MM.1S (cell line): ENCODE data around the gene DUSP10.

Experiments used
- DNase-seq: peaks from one replicate; pipeline ENCODE4 v3.0.0-alpha.2; 2015
- H2AFZ ChIP-seq: fragments of 300-600 bp; sonication (generic); 2 replicates; pipeline ENCODE4 v1.6.0; 2016; ENCODE audit warnings: antibody characterized with exemption, low read length
- H3F3A ChIP-seq: fragments of 300-600 bp; sonication (generic); 2 replicates; pipeline ENCODE4 v1.6.1; 2016; ENCODE audit warnings: mild to moderate bottlenecking, antibody characterized with exemption, low read length, moderate library complexity, mixed read lengths; ENCODE audit not compliant: insufficient read depth
- H3K27ac ChIP-seq: fragments of 300-600 bp; sonication (generic); 2 replicates; pipeline ENCODE4 v1.5.1; 2016; ENCODE audit warnings: mild to moderate bottlenecking, low read length
- H3K27me3 ChIP-seq: fragments of 300-600 bp; sonication (generic); replicated peaks from 2 replicates; pipeline ENCODE4 v1.6.0; 2016; ENCODE audit warnings: low read length; ENCODE audit not compliant: insufficient read depth
- H3K36me3 ChIP-seq: fragments of 300-600 bp; sonication (generic); replicated peaks from 2 replicates; pipeline ENCODE4 v1.6.1; 2016; ENCODE audit warnings: mild to moderate bottlenecking, low read length, mixed read lengths; ENCODE audit not compliant: insufficient read depth
- H3K4me1 ChIP-seq: fragments of 300-600 bp; sonication (generic); 2 replicates; pipeline ENCODE4 v1.6.1; 2016; ENCODE audit warnings: low read length, mixed read lengths
- H3K4me2 ChIP-seq: fragments of 300-600 bp; sonication (generic); 2 replicates; pipeline ENCODE4 v1.6.0; 2016; ENCODE audit warnings: low read depth, low read length
- H3K4me3 ChIP-seq: fragments of 300-600 bp; sonication (generic); 2 replicates; pipeline ENCODE4 v1.5.1; 2016; ENCODE audit warnings: low read length, mixed read lengths
- H3K79me2 ChIP-seq: fragments of 300-600 bp; sonication (generic); 2 replicates; pipeline ENCODE4 v1.6.1; 2016; ENCODE audit warnings: mixed run types, low read length, mixed read lengths
- H3K9ac ChIP-seq: fragments of 300-600 bp; sonication (generic); 2 replicates; pipeline ENCODE4 v1.6.1; 2016; ENCODE audit warnings: low read length, mixed read lengths
- H3K9me2 ChIP-seq: fragments of 300-600 bp; sonication (generic); replicated peaks from 2 replicates; pipeline ENCODE4 v1.6.1; 2016; ENCODE audit warnings: mild to moderate bottlenecking, low read length, mixed read lengths; ENCODE audit not compliant: insufficient read depth
- H3K9me3 ChIP-seq: fragments of 300-600 bp; sonication (generic); replicated peaks from 2 replicates; pipeline ENCODE4 v1.6.1; 2016; ENCODE audit warnings: mild to moderate bottlenecking, low read length, mixed read lengths; ENCODE audit not compliant: insufficient read depth
- H4K20me1 ChIP-seq: fragments of 300-600 bp; sonication (generic); 2 replicates; pipeline ENCODE4 v1.6.1; 2016; ENCODE audit warnings: mild to moderate bottlenecking, low read length, moderate library complexity, mixed read lengths; ENCODE audit not compliant: insufficient read depth
- EZH2 ChIP-seq: fragments of 300-600 bp; sonication (generic); optimal IDR thresholded peaks from 2 replicates; pipeline ENCODE3; 2017; ENCODE audit warnings: low read depth, mild to moderate bottlenecking, antibody characterized with exemption, low read length, mixed read lengths
- EZH2phosphoT487 ChIP-seq: fragments of 300-600 bp; sonication (generic); IDR thresholded peaks from 2 replicates; pipeline ENCODE4 v1.6.1; 2018; ENCODE audit warnings: antibody characterized with exemption, low read length
- TF ChIP-seq, protein P1 (sequence below): fragments of 300-600 bp; sonication (generic); IDR thresholded peaks from 2 replicates; pipeline ENCODE4 v1.5.1; 2016; ENCODE audit warnings: antibody characterized with exemption, low read length, mixed read lengths

Gene DUSP10

DNA sequence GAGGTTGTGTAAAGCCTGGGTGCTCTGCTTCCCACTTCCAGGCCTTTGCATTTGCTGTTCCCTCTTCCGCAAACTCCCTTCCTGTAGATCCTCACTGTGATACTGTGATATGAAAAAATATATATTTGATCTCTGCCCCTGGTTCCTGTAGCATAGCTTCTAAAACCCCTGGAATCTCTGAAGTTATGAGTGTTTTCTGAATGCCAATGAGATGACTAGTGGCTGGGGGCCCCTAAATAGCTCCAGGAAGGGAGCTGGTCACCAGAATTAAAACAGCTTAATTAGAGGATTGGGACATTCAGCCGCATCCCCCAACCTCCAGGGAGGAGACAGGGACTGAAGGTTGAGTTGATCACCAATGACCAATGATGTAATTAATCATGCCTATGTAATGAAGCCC lies 21.9 kb downstream of the DUSP10 start:
- TF ChIP-seq, protein P1, sequence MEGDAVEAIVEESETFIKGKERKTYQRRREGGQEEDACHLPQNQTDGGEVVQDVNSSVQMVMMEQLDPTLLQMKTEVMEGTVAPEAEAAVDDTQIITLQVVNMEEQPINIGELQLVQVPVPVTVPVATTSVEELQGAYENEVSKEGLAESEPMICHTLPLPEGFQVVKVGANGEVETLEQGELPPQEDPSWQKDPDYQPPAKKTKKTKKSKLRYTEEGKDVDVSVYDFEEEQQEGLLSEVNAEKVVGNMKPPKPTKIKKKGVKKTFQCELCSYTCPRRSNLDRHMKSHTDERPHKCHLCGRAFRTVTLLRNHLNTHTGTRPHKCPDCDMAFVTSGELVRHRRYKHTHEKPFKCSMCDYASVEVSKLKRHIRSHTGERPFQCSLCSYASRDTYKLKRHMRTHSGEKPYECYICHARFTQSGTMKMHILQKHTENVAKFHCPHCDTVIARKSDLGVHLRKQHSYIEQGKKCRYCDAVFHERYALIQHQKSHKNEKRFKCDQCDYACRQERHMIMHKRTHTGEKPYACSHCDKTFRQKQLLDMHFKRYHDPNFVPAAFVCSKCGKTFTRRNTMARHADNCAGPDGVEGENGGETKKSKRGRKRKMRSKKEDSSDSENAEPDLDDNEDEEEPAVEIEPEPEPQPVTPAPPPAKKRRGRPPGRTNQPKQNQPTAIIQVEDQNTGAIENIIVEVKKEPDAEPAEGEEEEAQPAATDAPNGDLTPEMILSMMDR, result no peak
- TF ChIP-seq EZH2phosphoT487 (no peak), EZH2 (no peak)
- Histone ChIP-seq H3K4me1 (no peaks in the 10 kb centered on the region), H3K9me2 (no peaks in the 10 kb centered on the region), H3K9me3 (no peaks in the 10 kb centered on the region), H2AFZ (no peak overlapping the region), H3K27ac (no peak overlapping the region), H3K36me3 (no peaks in the 10 kb centered on the region), H3F3A (no peaks in the 10 kb centered on the region), H3K4me2 (no peak overlapping the region), H3K4me3 (no peak overlapping the region), H3K27me3 (no peaks in the 10 kb centered on the region), H3K79me2 (no peaks in the 10 kb centered on the region), H3K9ac (no peak overlapping the region), H4K20me1 (no peaks in the 10 kb centered on the region)
- DNase-seq, result no peak

DNA sequence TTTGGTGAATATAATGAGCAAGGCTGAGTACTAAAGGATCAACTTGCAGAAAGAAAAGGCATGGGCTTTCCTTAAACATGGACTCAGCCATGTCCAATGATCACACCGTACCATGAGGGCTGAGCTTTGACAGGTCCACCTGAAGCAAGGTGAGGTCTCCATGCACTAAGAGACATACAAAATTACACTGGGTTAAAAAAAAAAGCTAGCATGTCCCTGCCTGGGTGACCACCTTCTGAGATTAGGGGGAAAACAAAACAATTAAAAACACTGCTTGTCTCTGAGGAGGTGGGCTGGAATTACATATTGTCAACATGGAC lies 22.7 kb downstream of the DUSP10 start:
- DNase-seq, result no peak
- H3K27ac ChIP-seq, result no peak overlapping the region

GRCh38 chr1:221718381-221719277 lies 23.3 kb downstream of the DUSP10 start:
- no peak for TF ChIP-seq EZH2
- no peak for TF ChIP-seq EZH2phosphoT487
- TF ChIP-seq, protein P1, result no peak
- Histone ChIP-seq H3K4me1 (no peaks in the 10 kb centered on the region), H4K20me1 (no peaks in the 10 kb centered on the region), H3K79me2 (no peaks in the 10 kb centered on the region), H3K27ac (no peak overlapping the region), H3K9me3 (no peaks in the 10 kb centered on the region), H3K4me2 (no peak overlapping the region), H3K9me2 (no peaks in the 10 kb centered on the region), H3K9ac (no peak overlapping the region), H3K36me3 (no peaks in the 10 kb centered on the region), H2AFZ (no peak overlapping the region), H3K4me3 (no peak overlapping the region), H3F3A (no peaks in the 10 kb centered on the region), H3K27me3 (no peaks in the 10 kb centered on the region)
- DNase-seq, result no peak

More for the DNA sequence above, 22.7 kb downstream of the DUSP10 start:
- Histone ChIP-seq H4K20me1 (no peaks in the 10 kb centered on the region), H3K27me3 (no peaks in the 10 kb centered on the region), H3K79me2 (no peaks in the 10 kb centered on the region), H3K4me3 (no peak overlapping the region), H3K36me3 (no peaks in the 10 kb centered on the region), H3K4me2 (no peak overlapping the region), H3K4me1 (no peaks in the 10 kb centered on the region), H3K9ac (no peak overlapping the region), H2AFZ (no peak overlapping the region), H3K9me3 (no peaks in the 10 kb centered on the region), H3K9me2 (no peaks in the 10 kb centered on the region), H3F3A (no peaks in the 10 kb centered on the region)
- TF ChIP-seq, protein P1, result no peak
- TF ChIP-seq EZH2phosphoT487 (no peak), EZH2 (no peak)
